ENCODE results near the gene TAMALIN.

DNA sequence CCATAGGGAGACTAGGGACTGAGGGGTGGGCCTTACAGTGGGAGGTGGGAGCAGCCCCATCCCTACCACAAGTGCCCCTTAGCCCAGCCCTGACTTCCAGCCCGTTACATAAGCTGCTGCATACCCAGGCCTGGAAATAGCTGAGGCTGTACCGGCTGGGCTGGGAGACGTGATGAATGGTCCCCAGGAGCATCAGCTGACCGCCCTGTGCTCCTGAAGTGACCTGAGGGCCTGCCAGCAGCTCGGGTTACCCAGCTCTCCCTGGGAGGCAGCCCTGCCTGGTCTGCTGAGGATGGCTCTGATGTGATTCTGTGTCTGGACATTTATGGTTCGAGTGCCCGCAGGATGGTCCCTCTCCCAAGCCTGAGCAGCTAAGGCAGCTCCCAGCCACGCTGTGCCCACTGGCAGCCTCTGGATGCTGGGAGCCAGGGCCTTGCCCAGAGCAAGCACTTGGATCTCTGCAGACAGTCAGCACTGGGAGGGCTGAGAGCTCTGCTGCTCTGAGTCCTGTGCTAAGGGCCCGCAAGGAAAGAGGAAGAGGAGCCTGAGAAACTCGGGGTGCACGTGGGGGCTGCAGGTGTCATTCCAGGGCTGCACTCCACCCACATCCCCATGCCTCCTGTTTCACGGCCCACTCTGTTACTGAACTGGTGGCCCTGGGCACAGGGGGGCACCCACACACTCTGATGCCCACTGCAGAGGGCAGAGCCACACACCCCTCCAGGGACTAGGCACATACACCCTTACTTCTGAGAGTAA is 20.5 kb downstream of the TAMALIN start:
- TF ChIP-seq, protein P1, sequence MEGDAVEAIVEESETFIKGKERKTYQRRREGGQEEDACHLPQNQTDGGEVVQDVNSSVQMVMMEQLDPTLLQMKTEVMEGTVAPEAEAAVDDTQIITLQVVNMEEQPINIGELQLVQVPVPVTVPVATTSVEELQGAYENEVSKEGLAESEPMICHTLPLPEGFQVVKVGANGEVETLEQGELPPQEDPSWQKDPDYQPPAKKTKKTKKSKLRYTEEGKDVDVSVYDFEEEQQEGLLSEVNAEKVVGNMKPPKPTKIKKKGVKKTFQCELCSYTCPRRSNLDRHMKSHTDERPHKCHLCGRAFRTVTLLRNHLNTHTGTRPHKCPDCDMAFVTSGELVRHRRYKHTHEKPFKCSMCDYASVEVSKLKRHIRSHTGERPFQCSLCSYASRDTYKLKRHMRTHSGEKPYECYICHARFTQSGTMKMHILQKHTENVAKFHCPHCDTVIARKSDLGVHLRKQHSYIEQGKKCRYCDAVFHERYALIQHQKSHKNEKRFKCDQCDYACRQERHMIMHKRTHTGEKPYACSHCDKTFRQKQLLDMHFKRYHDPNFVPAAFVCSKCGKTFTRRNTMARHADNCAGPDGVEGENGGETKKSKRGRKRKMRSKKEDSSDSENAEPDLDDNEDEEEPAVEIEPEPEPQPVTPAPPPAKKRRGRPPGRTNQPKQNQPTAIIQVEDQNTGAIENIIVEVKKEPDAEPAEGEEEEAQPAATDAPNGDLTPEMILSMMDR (conservative IDR thresholded peaks at IDR 0.05 in 1 of 2, IDR thresholded peaks at IDR 0.05 in 1 of 2; ENCODE audit: extremely low read depth in 1 of 2, insufficient read depth in 1 of 2, low read depth in 1 of 2, low read length in 2 of 2): no peak
- no peak for TF ChIP-seq EZH2 (IDR thresholded peaks at IDR 0.05; ENCODE audit: borderline replicate concordance, low read length)
